ENCODE measurements around the gene FNDC5.

FNDC5 gene

DNA sequence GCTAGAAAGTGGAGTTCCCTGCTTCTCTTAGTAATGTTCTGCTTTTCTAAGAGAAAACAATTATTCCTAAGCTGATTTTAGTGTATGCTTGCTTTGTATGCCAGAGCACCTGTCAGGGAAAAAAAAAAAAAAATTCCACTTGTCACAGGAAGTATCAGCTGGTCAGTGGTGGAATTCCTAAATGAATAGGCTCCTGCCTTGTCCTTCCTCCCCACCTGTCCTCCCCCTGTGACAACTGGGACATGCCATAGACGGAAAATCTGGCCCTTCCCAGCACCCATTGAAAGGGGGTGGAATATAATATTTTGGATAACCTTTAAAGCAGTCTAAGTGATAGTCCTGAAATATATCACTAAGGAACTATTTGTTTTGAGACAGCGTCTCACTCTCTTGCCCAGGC, 10.8 kb downstream of the FNDC5 start:
- peaks cover 47% of the 10 kb centered on the region for H3K36me3 Mint-ChIP-seq (ENCODE audit: low read depth)
- H3K4me3 Mint-ChIP-seq, result no peak overlapping the region
- H3K9me3 Mint-ChIP-seq, result no peaks in the 10 kb centered on the region
- H3K4me1 Mint-ChIP-seq (ENCODE audit: low read depth), result no peaks in the 10 kb centered on the region
- no peak for DNase-seq (ENCODE audit: low spot score)
- H3K27ac Mint-ChIP-seq, result no peak overlapping the region
- no peaks in the 10 kb centered on the region for H3K27me3 Mint-ChIP-seq (ENCODE audit: low read depth)

DNA sequence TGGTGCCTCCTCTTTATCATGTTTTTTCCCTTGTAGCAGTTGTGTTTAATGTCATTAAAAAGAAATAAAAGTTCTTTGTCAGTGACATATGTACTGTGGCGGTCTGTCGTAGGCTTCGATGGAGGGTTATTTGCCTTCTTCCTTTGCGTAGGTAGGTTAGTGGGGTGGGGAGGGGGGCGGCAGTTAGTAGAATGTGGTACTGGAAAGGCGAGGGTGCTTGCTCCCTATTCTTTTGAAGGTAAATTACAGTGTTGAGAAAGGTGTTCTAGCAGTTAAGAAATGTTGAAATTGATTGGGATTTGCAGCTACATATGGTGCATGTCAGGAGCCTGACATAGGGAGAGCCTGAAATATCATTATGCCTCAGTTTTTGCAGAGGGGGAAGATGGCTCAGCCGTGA, 11.9 kb downstream of the FNDC5 start:
- peaks cover 51% of the 10 kb centered on the region for H3K36me3 Mint-ChIP-seq (ENCODE audit: low read depth)
- no peaks in the 10 kb centered on the region for H3K4me1 Mint-ChIP-seq (ENCODE audit: low read depth)

DNA sequence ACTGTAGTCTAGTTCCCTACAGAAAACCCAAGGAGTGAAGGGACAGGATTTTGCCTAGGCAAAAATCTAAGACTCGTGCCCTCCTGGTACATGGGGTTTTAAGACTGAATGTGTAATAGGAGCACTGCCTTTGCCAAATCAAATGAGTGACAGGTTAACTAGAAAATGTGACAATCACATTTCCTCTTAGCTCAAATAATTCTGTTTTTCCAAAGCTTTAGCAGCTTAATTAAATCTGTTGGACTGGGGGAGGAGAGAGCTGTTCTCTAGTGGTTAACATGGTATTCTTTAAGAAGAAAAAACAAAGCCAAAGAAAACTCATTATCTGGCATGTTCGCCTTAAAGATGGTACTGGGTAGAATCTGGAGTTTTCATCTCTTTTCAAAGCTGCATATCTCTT, 12.6 kb downstream of the FNDC5 start:
- no peaks in the 10 kb centered on the region for H3K4me1 Mint-ChIP-seq (ENCODE audit: low read depth)
- no peak for DNase-seq (ENCODE audit: low spot score)
- H3K4me3 Mint-ChIP-seq, result no peak overlapping the region
- no peak overlapping the region for H3K27ac Mint-ChIP-seq
- H3K9me3 Mint-ChIP-seq, result no peaks in the 10 kb centered on the region
- no peaks in the 10 kb centered on the region for H3K27me3 Mint-ChIP-seq (ENCODE audit: low read depth)
- peaks cover 54% of the 10 kb centered on the region for H3K36me3 Mint-ChIP-seq (ENCODE audit: low read depth)

More for the DNA sequence above, 11.9 kb downstream of the FNDC5 start:
- H3K4me3 Mint-ChIP-seq, result no peak overlapping the region
- no peak for DNase-seq (ENCODE audit: low spot score)
- H3K9me3 Mint-ChIP-seq, result no peaks in the 10 kb centered on the region
- H3K27ac Mint-ChIP-seq, result no peak overlapping the region
- no peaks in the 10 kb centered on the region for H3K27me3 Mint-ChIP-seq (ENCODE audit: low read depth)

DNA sequence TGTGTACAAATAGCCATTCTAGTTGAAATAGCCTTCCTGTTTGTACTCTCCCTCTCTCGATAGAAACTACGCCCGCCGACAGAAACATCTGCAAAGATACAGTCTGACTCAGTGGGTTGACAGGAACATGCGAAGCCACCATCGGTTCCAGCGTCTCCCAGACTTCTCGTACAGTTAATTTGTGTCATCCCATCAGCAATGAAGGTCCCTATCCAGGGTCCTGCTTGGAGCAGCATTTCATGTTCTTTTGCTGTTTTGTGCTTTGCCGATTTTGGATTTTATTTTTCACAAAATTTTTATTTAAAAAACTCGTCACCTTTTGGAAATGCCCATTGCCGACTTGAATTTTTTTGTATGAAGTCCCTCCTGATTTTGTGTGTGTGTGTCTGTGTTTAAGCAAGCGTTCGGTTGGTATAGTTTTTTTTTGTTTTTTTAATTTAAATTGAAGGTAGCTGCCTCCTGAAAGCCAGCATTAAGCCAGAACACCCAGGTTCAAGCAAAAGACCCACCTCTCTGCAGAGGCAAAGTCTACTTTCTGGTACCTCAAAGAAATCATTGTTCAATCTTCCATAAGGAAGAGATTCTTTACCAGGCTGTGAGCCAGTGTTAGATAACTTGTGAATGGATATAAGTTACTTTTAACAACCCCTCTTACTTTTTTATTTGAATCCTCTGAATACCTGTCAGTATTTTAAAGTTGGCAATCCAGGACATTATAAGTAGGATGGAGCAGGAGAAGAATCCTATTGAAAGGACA, 14.7 kb downstream of the FNDC5 start:
- Mint-ChIP-seq H3K27me3 (ENCODE audit: low read depth) (no peaks in the 10 kb centered on the region), H3K36me3 (ENCODE audit: low read depth) (peaks cover 50% of the 10 kb centered on the region), H3K4me3 (no peak overlapping the region), H3K4me1 (ENCODE audit: low read depth) (no peaks in the 10 kb centered on the region), H3K9me3 (no peaks in the 10 kb centered on the region), H3K27ac (no peak overlapping the region)
- no peak for DNase-seq (ENCODE audit: low spot score)

DNA sequence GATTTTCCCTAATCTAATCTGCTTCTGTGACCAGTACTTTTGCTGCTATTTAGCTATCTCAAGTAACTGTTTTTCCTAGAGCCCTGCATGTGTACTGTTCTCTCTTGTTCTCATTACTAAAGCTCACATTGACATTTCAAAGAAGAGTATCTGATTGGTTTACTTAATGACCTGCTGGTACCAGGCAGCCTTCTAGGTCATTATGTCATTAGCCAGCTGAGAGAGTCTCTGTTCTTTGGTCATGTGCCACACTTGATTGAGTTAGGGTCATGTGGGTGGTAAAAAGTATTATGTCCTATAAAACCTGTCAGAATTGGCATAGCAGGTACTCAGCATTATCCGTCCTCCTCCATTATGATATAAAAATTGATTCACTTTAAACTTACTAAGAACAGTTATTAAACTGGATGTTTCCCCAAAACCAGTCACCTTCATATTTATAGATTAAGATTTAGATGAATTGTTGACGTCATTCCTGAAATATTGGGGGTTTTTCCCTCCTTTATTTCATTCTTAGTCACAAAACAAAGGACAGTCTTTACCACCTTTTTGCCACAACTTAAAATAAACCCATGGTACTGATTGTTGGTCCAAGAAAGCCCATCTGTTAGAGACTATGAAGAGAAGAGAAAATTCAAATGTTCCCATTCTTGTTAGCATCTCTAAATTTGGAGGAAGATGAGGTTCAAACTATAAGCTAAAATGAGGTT, 22.2 kb downstream of the FNDC5 start:
- no peak overlapping the region for H3K4me3 Mint-ChIP-seq
- H3K27ac Mint-ChIP-seq, result no peak overlapping the region
- H3K27me3 Mint-ChIP-seq (ENCODE audit: low read depth), result no peaks in the 10 kb centered on the region
- DNase-seq (ENCODE audit: low spot score), result no peak
- no peaks in the 10 kb centered on the region for H3K4me1 Mint-ChIP-seq (ENCODE audit: low read depth)
- peaks cover 39% of the 10 kb centered on the region for H3K36me3 Mint-ChIP-seq (ENCODE audit: low read depth)
- no peaks in the 10 kb centered on the region for H3K9me3 Mint-ChIP-seq

DNA sequence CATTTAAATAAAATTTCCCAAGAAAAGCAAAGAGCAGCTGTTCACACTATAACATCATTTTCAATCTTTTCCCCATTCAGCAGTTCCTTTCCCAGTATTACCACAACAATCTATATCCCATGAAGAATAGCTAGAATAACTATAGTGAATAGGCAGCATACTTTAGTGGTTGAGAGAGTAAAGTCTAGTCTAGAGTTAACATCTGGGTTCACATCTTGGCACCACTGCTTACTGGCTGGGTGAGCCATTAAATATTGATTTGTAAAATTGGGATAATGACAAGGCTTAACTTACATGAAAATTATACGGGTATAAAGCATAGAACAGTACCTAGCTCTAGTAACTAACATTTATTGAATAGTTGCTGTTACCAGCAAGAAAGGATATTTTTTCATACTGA, 38.8 kb downstream of the FNDC5 start:
- DNase-seq (ENCODE audit: low spot score), result no peak
- Mint-ChIP-seq H3K4me1 (ENCODE audit: low read depth) (peaks cover 2% of the 10 kb centered on the region), H3K9me3 (no peaks in the 10 kb centered on the region), H3K36me3 (ENCODE audit: low read depth) (peaks cover 64% of the 10 kb centered on the region), H3K4me3 (no peak overlapping the region), H3K27ac (no peak overlapping the region), H3K27me3 (ENCODE audit: low read depth) (no peaks in the 10 kb centered on the region)

DNA sequence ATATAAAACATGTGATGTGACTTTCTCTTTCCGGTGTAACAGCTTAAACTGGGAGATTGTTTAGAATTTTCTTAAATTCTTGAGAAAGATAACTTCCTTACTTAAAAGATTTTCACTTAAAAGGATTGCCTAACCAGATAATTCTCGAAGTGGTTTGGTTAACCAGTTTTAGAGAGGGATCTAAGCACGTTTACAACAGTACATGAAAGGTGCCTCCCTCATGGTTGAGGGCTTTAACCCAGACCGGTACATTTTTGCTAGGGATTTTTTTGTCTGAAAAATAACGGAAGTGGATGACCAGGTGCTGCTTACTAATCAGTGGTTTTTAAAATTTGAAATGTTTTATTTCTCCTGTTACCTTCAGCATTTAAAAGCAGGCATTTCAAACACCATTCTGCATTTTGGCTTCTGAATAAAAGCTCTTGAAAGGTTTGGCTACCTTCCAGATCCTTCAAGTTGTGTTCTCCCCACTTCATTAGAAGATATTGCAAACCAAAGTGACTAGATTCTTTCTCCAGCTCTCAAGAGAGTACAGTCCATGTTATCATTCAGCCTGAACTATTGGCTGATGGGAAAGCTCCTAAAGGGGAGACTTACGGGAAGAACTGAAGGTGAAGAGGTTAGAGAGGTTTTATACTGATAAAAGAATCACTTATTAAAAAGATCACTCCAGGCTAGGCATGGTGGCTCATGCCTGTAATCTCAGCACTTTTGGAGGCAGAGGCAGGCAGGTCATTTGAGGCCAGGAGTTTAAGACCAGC, 40.4 kb downstream of the FNDC5 start:
- Mint-ChIP-seq H3K4me1 (ENCODE audit: low read depth) (no peaks in the 10 kb centered on the region), H3K4me3 (no peak overlapping the region), H3K27ac (no peak overlapping the region), H3K9me3 (no peaks in the 10 kb centered on the region), H3K27me3 (ENCODE audit: low read depth) (no peaks in the 10 kb centered on the region), H3K36me3 (ENCODE audit: low read depth) (peaks cover 66% of the 10 kb centered on the region)
- no peak for DNase-seq (ENCODE audit: low spot score)

DNA sequence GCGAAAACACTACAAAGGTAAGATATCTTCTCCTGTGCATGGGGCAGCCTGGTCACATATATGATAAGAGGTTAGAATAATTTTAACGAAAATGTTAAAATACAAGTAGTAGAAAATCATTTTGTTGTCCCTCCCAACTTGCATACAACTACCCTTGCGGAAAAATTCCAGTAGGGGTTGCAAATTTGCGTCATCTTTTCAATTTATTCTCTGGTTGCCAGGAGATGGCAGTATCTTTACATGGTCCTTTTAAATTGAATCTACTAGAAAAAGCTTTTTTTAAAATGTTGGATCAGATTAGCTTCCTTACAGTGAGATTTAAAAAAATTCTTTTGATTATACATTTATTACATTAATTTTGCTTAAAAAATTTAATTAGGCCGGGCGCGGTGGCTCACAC, 42.4 kb downstream of the FNDC5 start:
- peaks cover 1% of the 10 kb centered on the region for H3K4me1 Mint-ChIP-seq (ENCODE audit: low read depth)
- H3K4me3 Mint-ChIP-seq, result no peak overlapping the region
- DNase-seq (ENCODE audit: low spot score), result no peak
- H3K9me3 Mint-ChIP-seq, result no peaks in the 10 kb centered on the region
- H3K27me3 Mint-ChIP-seq (ENCODE audit: low read depth), result no peaks in the 10 kb centered on the region
- H3K36me3 Mint-ChIP-seq (ENCODE audit: low read depth), result peaks cover 60% of the 10 kb centered on the region
- no peak overlapping the region for H3K27ac Mint-ChIP-seq

DNA sequence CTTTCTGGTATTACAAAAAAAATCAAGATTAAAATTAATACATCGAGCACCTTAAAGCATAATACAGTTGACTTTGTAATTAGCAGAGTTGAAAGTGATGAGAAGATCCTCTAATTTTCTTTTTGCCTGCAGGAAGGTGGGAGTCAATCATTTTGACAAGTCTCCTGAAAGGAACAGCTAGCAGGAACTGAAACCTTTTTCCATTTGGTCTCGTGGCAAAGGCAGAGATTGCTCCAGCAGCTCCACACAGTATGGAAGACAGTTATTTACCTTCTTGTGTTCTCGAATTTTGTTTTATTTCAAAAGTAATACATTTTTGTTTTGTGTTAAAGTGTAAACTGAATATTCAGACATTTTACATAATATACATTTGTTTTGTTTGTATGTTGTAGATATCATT, 45.5 kb downstream of the FNDC5 start:
- Mint-ChIP-seq H3K36me3 (ENCODE audit: low read depth) (peaks cover 46% of the 10 kb centered on the region), H3K9me3 (no peaks in the 10 kb centered on the region), H3K4me3 (no peak overlapping the region), H3K27me3 (ENCODE audit: low read depth) (no peaks in the 10 kb centered on the region), H3K27ac (no peak overlapping the region), H3K4me1 (ENCODE audit: low read depth) (peaks cover 3% of the 10 kb centered on the region)
- DNase-seq (ENCODE audit: low spot score), result no peak

DNA sequence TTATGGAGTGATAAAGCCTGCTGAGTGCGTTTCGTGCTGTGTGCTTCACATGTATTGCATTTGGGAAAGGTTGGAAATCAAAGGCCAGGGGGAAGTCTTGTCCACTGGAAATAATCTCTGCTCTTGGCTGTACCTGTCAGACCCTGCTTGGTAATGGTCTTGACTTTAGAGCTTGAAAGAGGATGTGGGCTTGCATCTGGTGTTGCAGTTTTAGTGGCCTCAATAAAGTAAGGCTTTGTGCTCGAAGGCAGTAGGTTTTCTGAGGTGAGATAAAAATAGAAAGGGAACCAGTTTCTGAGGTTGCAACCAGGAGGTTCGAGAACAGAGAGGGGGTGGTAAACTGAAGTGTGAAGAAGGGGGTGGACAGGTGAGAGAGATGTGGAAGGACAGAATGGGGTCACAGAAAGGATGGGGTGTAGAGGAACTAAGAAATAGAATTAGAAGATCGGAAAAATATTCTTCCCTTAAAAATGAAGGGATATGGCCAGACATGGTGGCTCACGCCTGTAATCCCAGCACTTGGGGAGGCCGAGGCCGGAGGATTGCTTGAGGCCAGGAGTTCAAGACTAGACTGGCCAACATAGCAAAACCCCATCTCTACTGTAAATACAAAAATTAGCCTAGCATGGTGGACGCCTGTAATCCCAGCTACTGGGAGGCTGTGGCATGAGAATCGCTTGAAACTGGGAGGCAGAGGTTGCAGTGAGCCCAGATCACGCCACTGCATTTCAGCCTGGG, 51.7 kb downstream of the FNDC5 start:
- Mint-ChIP-seq H3K9me3 (no peaks in the 10 kb centered on the region), H3K4me1 (ENCODE audit: low read depth) (peaks cover 26% of the 10 kb centered on the region), H3K36me3 (ENCODE audit: low read depth) (peaks cover 34% of the 10 kb centered on the region), H3K4me3 (peak overlapping the region; percentile 99), H3K27ac (peak overlapping the region; percentile 87), H3K27me3 (ENCODE audit: low read depth) (no peaks in the 10 kb centered on the region)
- DNase-seq (ENCODE audit: low spot score), result peak; percentile 24

DNA sequence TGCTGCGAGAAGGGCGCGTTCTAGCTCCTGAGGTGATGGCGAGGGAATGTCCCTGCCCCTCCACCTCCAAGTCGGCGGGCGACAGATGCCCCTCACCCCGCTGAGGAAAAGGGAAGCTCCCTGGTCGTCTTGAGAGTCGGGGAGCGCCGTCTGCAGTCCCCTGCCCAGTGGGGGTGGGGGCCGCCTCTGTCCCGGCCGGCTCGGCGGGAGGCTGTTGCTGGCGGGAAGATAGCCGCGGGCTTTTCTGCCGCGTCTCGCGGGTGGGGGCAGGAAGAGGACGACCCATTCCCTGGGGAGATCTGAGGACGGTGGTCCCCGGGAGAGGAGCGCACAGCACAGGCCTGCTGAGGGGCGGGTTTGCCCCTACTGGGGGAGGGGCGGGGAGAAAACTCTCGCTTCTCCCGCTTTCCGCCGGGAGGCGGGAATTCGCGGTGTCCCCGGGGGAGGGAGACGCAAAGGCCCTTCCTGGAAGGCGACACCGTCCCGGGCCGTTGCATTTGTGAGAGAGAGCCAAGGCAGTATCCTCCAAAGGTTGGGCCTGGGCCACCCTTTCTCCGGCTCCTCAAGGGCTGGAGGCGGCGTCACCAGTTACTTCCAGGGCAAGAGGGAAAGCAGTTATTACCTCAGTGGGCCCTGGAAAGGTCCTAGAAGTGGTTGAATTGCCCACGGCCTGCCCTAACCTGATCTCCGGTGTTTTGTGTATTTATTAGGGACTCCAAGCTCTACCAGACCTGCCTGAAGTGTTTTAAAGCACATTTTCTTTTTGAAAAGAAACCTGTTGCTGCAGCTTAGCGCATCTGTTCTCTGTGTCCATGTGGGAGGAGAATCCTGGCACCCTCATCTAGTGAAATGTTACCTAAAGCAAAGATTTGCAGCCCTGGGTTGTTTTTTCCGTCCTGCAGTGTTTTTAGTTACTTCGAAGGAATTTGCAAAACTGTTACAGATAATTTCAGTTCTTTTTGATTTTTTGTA, 52.6 kb downstream of the FNDC5 start:
- Mint-ChIP-seq H3K27ac (peak overlapping the region; percentile 87), H3K4me1 (ENCODE audit: low read depth) (peaks cover 31% of the 10 kb centered on the region)
- peak; percentile 45 for DNase-seq (ENCODE audit: low spot score)

DNA sequence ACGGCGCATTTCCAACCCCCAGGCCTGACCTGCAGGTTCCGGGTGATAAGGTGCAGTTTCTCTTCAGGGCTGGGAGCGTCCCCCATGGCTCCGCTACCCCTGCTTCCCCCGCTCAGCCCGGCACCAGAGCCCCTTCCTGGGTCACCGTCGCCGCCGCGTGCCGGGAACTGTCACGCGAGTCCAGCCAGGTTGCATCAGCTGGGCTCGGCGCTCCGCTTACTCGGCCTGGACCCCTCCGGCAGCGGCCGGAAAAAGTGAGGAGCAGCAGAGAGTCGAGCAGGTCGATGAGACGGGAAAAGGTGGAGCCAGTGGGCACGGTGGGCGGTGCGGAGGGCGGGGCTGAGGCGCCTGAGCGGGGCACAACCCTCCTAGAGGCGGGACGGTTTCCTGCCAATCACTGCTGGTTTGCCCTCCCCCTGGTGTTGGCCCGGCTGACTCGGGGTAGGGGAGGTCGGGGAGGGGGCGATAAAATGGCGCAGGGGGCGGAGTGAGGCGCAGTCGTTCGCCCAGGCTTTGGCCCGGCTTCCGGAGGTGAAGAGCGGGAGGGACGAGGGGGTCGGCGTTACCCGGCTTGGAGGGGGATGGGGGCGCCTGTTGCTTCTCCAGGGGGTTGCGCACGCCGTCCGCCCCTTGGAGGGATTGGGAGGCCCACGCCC, 53.4 kb downstream of the FNDC5 start, which contains the start of the genes S100PBP and YARS1:
Gene S100PBP, plus strand, starts transcription at position 495 of the 656 bp plus-strand sequence. CDS start 8,447 bp downstream, outside the sequence.
Gene YARS1, minus strand, starts transcription at position 200 of the 656 bp plus-strand sequence. Its CDS starts 114 bp downstream, at position 86.
- no peaks in the 10 kb centered on the region for H3K9me3 Mint-ChIP-seq
- peaks cover 41% of the 10 kb centered on the region for H3K36me3 Mint-ChIP-seq (ENCODE audit: low read depth)
- H3K4me1 Mint-ChIP-seq (ENCODE audit: low read depth), result peaks cover 34% of the 10 kb centered on the region
- peak; percentile 100 for DNase-seq (ENCODE audit: low spot score)
- peak within 1 kb of the TSS; percentile 99 for H3K4me3 Mint-ChIP-seq
- no peaks in the 10 kb centered on the region for H3K27me3 Mint-ChIP-seq (ENCODE audit: low read depth)
- H3K27ac Mint-ChIP-seq, result peak within 1 kb of the TSS; percentile 87

More for the DNA sequence above, 52.6 kb downstream of the FNDC5 start:
- no peaks in the 10 kb centered on the region for H3K9me3 Mint-ChIP-seq
- peaks cover 40% of the 10 kb centered on the region for H3K36me3 Mint-ChIP-seq (ENCODE audit: low read depth)
- H3K4me3 Mint-ChIP-seq, result peak overlapping the region; percentile 99
- H3K27me3 Mint-ChIP-seq (ENCODE audit: low read depth), result no peaks in the 10 kb centered on the region

All from T-helper 2 cell treated with Interferon-gamma antibody and Interleukin-4, amounts not matched to agents 5 μg/mL and 100 μg/mL, for 36 hours (primary cell).